ENCODE measurements around the gene NDC1.
A peak's percentile ranks its signal among the peaks of the same experiment; 100 is the strongest.

NDC1 gene

DNA sequence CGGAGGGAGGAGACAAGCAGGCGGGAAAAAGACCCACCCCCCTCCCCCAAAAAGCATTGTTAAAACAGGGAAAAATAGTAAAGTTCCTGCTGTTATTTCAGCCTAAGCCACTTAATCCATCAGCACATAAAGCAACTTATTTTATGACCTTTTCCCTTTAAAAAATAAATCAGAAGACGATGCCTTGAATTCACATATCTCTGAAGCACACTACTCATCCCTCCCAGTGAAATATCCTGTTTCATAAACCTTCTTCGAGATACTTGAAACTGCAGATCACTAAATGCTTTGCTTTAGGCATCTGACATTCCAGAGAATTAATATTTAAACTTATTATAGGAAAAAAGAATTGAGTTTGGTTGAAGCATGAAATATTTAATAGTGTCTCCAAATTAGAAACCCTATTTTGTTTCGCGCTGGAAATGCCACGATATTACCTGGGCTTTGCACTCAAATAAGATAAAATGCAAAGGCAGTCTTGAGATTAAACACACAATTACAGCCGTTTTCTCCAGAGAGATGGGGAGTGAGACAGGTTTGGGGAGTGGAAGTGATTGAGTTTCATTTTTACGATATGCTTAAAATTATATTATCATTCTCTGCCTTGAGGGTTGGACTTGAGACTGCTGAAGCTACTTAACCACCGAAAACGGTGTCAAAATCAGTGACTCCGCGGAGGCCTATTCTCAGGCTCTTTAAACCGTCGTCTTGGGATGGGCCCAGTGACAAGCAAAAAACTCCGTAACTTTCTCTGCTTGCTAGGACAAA is 108.5 kb downstream of the NDC1 start:
- DNase-seq: no peak

DNA sequence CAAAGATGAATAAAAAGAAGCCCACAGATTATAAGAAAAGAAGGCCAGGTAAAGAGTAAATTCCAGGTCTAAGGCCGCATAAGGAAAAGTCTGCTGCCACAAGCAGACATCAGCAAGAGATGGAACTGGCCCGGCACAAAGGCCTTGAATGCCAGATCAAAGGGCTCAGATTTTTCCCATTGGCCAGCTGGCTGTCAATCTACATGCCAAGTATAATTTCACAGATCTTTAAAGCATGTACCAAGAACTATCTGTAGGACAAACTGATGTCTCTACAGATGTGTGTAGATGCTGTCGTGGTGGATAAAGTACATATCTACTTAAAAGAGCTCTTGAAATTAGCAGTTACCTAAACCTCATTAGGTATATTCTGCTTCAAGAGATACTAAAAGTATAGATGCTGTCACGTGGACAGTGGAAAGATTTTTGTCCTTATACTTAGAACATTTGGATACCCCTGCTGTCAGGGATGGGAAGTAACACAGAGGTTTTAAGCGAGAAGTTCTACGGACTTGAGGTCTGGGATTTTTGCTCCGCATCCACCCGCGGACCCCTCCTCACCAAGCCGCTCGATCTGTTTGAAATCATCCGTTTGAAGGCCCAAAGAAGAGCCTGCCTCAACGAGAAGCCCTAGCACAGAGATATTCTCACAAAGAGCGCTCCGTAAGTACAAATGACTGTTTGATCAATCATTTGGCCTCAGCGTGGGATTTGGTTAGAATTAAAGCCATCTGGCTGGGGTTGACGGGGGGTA is 109.2 kb downstream of the NDC1 start:
- DNase-seq: peak; percentile 24

DNA sequence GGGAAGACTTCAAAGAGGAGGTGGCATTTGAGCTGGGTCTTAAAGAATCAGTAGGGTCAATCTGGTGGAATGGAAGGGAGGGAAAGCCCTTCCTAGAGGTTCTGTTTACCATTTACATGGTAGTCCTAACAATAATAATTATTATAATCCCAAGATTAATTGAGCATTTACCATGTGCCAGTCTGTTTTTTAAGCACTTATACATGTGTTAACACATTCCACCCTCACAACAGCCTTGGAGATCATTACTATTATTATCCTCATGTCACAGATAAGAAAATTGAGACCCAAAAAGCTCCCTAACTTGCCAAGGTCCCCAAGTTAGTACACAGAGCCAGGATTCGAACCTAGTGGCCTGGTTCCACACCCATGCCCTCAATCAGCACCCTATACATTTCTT is 109.9 kb downstream of the NDC1 start:
- DNase-seq: no peak

DNA sequence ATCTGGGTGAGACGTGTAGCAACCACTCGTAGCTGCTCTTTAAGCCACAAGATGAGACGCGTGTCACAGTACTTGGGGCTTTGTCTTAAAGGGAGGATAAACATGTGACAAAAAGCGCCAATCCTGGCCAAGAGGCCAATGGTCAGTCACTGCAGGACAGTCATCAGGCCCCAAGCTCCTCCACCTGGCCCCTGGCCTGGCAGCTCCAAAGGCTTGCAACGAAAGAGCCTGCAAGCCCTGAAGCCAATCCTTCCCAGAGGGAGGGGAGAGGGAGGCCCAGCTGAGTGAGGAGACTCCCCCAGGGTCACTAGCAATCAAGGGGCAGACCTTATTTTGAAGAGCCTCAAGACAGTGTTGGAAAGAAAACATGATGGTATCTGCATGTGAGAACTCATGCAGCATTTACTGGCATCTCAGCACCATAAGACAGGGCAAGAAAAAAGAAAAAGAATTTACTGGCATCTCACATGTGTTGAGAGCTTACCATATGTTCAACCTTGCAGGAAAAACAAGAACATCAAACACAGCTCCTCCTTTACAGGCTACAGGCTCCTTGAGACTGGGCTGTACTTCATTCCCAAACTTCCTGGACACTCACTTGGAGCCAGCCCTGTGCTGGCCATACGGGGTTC is 110.5 kb downstream of the NDC1 start:
- no peak for DNase-seq

DNA sequence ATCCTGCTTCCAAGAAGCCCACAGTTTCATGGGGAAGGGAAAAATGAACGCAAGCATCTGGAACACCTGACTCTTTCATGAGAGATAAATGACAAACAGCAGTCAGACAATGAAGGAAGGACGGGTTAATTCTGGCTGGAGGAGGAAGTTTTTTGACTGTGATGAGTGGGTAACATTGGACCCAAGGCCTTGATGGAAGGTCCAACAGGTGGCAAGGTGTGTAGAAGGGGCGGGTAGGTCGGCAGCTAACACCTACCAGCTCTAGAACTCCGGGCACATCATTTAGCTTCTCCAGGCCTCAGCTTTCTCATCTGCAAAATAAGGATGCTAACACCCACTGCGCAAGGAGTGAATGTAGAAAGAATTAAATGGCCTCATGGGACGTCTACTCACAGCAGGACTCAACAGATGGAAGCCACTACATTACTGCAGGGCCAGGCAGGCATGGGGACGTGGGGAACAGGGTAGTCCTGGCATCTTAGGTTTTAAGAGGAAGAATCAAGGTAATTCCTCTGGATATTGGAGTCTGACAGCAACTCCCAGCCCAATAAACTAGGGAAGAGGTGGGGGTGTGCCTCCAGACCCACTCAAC is 112.0 kb downstream of the NDC1 start:
- no peak for DNase-seq

DNA sequence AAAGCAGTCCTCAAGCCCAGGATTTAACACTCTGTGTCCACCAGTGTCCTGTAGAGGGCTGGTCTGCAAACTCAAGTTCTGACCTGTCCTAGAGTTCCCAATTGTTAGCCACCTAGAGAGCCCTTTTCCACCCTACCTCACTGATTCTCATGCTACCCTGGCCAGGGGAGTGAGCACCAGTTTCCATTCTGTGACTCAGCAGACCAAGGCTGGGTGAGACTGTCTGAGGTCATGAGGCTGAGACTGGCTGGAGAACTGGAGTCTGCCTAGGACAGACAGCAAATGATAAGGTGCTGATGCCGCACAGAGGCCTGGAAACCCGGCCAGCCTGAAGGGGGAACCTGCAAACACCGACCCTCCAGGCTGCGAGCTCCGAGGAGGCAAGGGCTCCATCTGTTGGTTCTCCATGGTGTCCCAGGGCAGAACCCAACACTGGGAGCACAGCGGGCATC is 112.8 kb downstream of the NDC1 start:
- DNase-seq: peak; percentile 73

DNA sequence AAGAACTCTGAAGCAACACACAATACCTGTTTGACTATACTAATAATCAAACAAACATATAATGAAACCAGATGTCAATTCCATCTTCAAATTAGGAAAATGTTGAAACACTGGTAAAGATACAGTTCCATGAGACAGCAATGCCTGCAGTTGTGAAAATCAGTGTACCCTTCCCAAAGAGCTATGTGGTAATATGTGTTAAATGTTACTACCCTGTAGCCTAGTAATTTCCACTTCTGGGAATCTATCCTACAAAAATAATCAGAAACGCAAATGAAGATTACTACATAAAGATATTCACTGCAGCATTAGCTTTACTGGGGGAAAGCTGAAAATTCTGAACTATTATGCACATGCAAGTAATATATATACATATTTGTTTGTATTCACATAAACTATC is 116.1 kb downstream of the NDC1 start:
- DNase-seq: no peak

DNA sequence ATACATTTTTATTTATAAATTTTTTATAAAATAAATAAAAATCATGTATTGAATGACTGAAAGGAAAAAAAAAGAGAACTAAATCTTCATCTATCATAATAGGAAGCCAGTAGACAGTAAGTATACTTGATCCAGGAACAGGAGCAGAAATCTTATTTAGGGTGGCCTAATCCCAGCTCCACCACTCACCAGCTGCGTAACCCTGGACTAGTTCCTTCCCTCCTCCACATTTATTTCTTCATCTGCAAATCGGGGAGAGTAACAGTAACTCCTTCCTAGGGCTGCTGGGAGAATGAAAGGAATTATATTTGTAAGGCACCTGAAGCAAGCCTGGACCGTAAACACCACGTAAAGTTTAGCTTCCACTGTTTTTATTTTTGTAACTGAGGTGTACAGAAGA is 117.0 kb downstream of the NDC1 start:
- peak; percentile 85 for DNase-seq

DNA sequence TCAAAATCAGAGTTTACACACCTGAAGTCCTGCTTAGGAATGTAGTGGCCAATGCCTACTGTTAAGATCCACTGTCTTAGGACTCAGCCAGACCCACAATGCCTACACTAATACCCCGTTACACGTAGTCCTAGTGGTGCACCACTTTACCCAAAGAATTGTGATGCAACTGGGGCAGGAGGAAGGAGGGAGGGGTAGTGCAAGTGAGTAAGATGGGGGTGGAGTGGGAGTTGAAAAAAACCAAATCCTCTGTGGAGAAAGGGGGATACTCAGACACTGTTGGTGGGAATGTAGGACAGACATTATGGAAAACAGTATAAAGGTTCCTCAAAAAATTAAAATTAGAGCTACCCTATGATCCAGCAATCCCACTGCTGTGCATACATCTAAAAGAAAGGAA is 118.6 kb downstream of the NDC1 start:
- DNase-seq: no peak

DNA sequence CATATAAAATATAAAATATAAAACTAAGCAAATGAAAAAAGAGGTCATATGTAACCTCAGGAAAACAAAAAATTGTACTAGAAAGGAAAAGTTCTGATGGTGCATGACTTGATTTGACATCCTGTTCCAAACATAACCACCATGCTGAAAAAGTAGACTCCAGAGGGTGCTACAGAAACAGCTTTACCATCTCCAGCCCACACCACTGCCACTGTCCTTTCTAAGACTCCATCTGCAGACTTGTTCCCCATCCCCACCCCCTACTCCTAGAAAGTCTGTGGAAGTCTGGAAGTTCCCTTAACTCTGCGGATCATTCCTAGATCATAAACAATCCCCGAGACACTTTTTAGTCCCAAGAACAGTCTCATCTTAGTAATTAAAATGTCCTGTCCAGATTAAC is 119.7 kb downstream of the NDC1 start:
- no peak for DNase-seq

DNA sequence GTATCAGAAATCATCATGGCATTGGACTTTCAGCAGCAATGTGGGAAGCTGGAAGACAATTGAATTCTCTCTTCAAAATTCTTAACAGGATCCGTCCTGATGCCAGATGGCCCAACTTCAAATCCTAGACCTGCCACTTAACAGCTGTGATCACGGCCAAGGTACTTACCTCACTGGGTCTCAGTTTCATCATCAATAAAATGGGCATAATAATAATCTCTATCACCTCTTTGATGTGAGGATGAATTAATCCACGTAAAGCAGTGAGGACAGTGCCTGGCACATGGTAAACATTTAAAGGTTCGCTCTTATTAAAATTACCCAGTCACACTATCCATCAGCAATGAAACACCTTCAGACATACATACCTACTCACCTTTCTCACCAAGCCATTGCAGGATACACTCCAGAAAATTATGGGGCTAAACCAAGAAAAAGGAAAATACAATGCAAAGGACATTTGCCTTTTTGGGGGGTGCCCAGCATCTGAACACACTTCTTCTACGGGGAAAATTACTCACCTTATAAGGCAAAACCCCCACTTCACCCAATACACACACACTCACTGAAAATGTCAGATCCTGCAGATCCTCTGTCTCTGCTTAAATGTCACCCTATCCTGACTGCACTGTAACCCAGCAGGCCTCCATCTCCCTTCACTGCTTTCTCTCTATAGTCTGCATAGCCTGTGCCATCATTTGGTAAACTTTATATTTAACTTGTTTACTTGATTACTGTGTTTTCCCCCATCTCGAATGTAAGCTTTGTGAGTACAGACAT is 120.9 kb downstream of the NDC1 start:
- DNase-seq: no peak

DNA sequence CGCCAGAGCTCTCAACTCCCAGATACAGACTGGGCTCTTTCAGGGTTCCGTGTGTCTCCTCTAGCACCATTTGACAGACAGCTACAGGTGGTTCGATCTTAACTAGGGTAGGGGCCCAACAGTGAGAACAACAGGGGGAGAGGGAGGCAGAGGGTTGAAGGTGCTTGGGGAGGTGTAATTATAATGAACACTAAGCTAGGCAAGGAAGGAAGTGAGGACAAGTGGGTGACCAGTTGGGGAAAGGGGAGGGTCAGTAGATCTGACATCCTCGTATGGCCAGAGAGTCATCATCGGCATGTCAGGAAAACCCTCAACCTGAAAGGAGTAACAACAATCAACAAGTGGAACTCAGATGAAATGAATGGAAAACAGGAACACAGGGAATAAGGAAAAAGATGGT is 121.9 kb downstream of the NDC1 start:
- no peak for DNase-seq

DNA sequence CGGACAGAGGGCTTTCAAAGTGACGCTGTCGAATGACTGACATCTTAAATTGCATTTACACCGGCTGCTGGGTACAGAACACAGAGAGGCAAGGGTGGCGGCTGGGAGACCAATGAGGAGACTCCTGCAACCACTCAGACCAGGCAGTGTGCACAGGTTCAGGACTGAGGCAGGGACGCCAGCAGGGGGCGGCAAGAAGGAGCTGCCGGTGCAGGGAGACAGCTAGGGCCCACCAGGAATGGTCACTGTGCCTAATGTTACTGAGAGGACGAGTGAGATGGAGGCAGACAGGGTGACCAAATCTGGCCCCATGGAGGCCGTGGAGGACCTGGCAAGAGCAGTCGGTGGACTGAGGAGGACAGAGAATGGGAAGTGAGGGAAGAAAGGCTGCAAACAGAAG is 122.6 kb downstream of the NDC1 start:
- DNase-seq: peak; percentile 77

Data from NCI-H82 (cell line).